ENCODE measurements around the gene RASAL2. TPM values are rescaled to one million over a fixed set of nuclear protein-coding genes. Genes with fewer than 3 reads are reported as not detected.
A peak's percentile ranks its signal among the peaks of the same experiment; 100 is the strongest.

Gene RASAL2
- total RNA-seq, 1 donor from 2014 or later = 18.3 TPM

GRCh38 chr1:178294654-178295053 is 200.8 kb downstream of the RASAL2 start:
- Histone ChIP-seq H3K4me1 (peaks cover 18% of the 10 kb centered on the region), H3K27me3 (no peaks in the 10 kb centered on the region), H2AFZ (replicated peaks) (no peak overlapping the region), H3K79me2 (ENCODE audit: low read depth) (no peaks in the 10 kb centered on the region), H3K36me3 (no peaks in the 10 kb centered on the region), H3K4me3 (no peak overlapping the region), H4K20me1 (ENCODE audit: low read depth) (peaks cover 3% of the 10 kb centered on the region), H3K9me3 (ENCODE audit: low read depth) (no peaks in the 10 kb centered on the region), H3K4me2 (peak overlapping the region; percentile 60), H3K27ac (no peak overlapping the region), H3F3A (ENCODE audit: low read depth) (peaks cover 6% of the 10 kb centered on the region), H3K9ac (no peak overlapping the region)
- peaks cover 4% of the 10 kb centered on the region for H3K36me3 Mint-ChIP-seq
- peak; percentile 59 for DNase-seq (ENCODE audit: low spot score)
- H3K4me3 Mint-ChIP-seq = no peak overlapping the region
- TF ChIP-seq CTCF (IDR thresholded peaks at IDR 0.05) (peak; percentile 25), EZH2 (IDR thresholded peaks at IDR 0.05) (no peak)
- peaks cover 37% of the 10 kb centered on the region for H3K4me1 Mint-ChIP-seq
- H3K27me3 Mint-ChIP-seq (ENCODE audit: insufficient read depth, low read depth) = peaks cover 2% of the 10 kb centered on the region
- H3K27ac Mint-ChIP-seq = peak overlapping the region; percentile 90
- no peaks in the 10 kb centered on the region for H3K9me3 Mint-ChIP-seq

DNA sequence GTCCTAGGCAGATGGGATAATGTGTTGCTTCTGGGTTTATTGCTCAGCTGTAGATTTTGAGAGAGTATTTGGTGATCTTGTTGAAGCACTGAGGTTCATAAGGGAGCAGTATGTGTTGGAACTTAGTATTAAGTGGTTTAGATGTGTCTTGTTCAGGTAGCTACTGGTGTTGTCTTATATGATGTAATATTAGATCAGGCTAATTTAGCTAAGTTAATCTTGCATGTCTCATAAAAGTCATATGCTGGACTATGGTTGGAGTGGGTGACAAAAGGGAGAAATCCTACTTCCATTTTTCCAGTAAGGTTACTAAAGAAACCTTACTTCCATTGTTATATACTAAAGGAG is 206.4 kb downstream of the RASAL2 start:
- H3K9ac ChIP-seq = no peak overlapping the region
- Mint-ChIP-seq H3K4me1 (peaks cover 5% of the 10 kb centered on the region), H3K4me3 (no peak overlapping the region), H3K36me3 (peaks cover 2% of the 10 kb centered on the region), H3K27ac (no peak overlapping the region), H3K27me3 (ENCODE audit: insufficient read depth, low read depth) (peaks cover under 1% of the 10 kb centered on the region), H3K9me3 (no peaks in the 10 kb centered on the region)
- H3K4me3 ChIP-seq = no peak overlapping the region
- H4K20me1 ChIP-seq (ENCODE audit: low read depth) = no peaks in the 10 kb centered on the region
- H3K9me3 ChIP-seq (ENCODE audit: low read depth) = no peaks in the 10 kb centered on the region
- no peak overlapping the region for H3K4me2 ChIP-seq
- no peak overlapping the region for H3K27ac ChIP-seq
- no peaks in the 10 kb centered on the region for H3F3A ChIP-seq (ENCODE audit: low read depth)
- no peak overlapping the region for H2AFZ ChIP-seq (replicated peaks)
- no peaks in the 10 kb centered on the region for H3K36me3 ChIP-seq
- peaks cover 2% of the 10 kb centered on the region for H3K79me2 ChIP-seq (ENCODE audit: low read depth)
- H3K27me3 ChIP-seq = no peaks in the 10 kb centered on the region
- TF ChIP-seq CTCF (IDR thresholded peaks at IDR 0.05) (no peak), EZH2 (IDR thresholded peaks at IDR 0.05) (no peak), EZH2phosphoT487 (IDR thresholded peaks at IDR 0.05) (no peak)
- no peaks in the 10 kb centered on the region for H3K4me1 ChIP-seq
- no peak for DNase-seq (ENCODE audit: low spot score)

- H3K9me3 ChIP-seq (ENCODE audit: low read depth) = no peaks in the 10 kb centered on the region
- H4K20me1 ChIP-seq (ENCODE audit: low read depth) = no peaks in the 10 kb centered on the region
- Mint-ChIP-seq H3K4me3 (no peak overlapping the region), H3K4me1 (no peaks in the 10 kb centered on the region), H3K36me3 (peaks cover 5% of the 10 kb centered on the region), H3K27ac (no peak overlapping the region), H3K9me3 (no peaks in the 10 kb centered on the region), H3K27me3 (ENCODE audit: insufficient read depth, low read depth) (no peaks in the 10 kb centered on the region)
- no peaks in the 10 kb centered on the region for H3F3A ChIP-seq (ENCODE audit: low read depth)
- no peak overlapping the region for H3K4me3 ChIP-seq
- no peak overlapping the region for H3K9ac ChIP-seq
- no peaks in the 10 kb centered on the region for H3K27me3 ChIP-seq
- H3K4me2 ChIP-seq = no peak overlapping the region
- H3K36me3 ChIP-seq = no peaks in the 10 kb centered on the region
- no peaks in the 10 kb centered on the region for H3K4me1 ChIP-seq
- peaks cover 8% of the 10 kb centered on the region for H3K79me2 ChIP-seq (ENCODE audit: low read depth)
- H2AFZ ChIP-seq (replicated peaks) = no peak overlapping the region
- H3K27ac ChIP-seq = no peak overlapping the region
- TF ChIP-seq EZH2 (IDR thresholded peaks at IDR 0.05) (no peak), CTCF (IDR thresholded peaks at IDR 0.05) (no peak), EZH2phosphoT487 (IDR thresholded peaks at IDR 0.05) (no peak)
- no peak for DNase-seq (ENCODE audit: low spot score)
These were observed 207.2 kb downstream of the RASAL2 start for GRCh38 chr1:178301141-178301540.

DNA sequence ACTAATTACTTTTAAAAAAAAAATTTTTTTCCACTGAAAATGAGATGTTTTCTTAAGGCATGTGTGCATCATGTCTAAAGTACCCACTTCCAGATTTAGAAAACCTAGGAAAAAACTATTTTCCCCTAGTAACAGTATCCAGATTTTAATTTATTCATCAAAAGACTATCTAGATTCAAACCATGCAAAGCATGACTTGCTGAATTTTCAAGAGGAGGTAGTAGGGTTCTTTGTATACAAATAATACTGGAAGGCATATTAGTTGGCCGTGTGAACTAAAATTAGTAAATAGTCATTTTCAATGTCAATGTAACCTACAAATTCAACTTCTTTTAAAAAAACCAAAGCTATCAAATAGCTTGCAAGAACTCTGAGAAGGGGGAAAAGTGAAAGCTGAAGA is 213.4 kb downstream of the RASAL2 start:
- Histone ChIP-seq H3K4me2 (no peak overlapping the region), H3K27me3 (no peaks in the 10 kb centered on the region), H3K4me1 (peaks cover 7% of the 10 kb centered on the region), H3K27ac (no peak overlapping the region), H3K36me3 (no peaks in the 10 kb centered on the region), H3K79me2 (ENCODE audit: low read depth) (peaks cover 8% of the 10 kb centered on the region), H3F3A (ENCODE audit: low read depth) (no peaks in the 10 kb centered on the region), H3K9ac (no peak overlapping the region), H3K4me3 (no peak overlapping the region), H2AFZ (replicated peaks) (no peak overlapping the region), H4K20me1 (ENCODE audit: low read depth) (no peaks in the 10 kb centered on the region), H3K9me3 (ENCODE audit: low read depth) (no peaks in the 10 kb centered on the region)
- peaks cover 6% of the 10 kb centered on the region for H3K4me1 Mint-ChIP-seq
- H3K36me3 Mint-ChIP-seq = peaks cover 3% of the 10 kb centered on the region
- DNase-seq (ENCODE audit: low spot score) = no peak
- H3K27ac Mint-ChIP-seq = no peak overlapping the region
- no peaks in the 10 kb centered on the region for H3K9me3 Mint-ChIP-seq
- TF ChIP-seq EZH2 (IDR thresholded peaks at IDR 0.05) = no peak
- no peak for TF ChIP-seq CTCF (IDR thresholded peaks at IDR 0.05)
- no peak for TF ChIP-seq EZH2phosphoT487 (IDR thresholded peaks at IDR 0.05)
- no peaks in the 10 kb centered on the region for H3K27me3 Mint-ChIP-seq (ENCODE audit: insufficient read depth, low read depth)
- H3K4me3 Mint-ChIP-seq = no peak overlapping the region

All from neural progenitor cell (in vitro differentiated cells).